Amniotic stem cell (primary cell): ENCODE measurements around the gene MSANTD1.

Experiments used
- DNase-seq: peaks from one replicate; lab custom pipeline; 2025; lab: John Stamatoyannopoulos, UW

Gene MSANTD1

GRCh38 chr4:3303923-3304710 is 55.2 kb downstream of the MSANTD1 start:
- DNase-seq, result no peak

- DNase-seq, result no peak
Observed at GRCh38 chr4:3304831-3305609, 56.1 kb downstream of the MSANTD1 start.

DNA sequence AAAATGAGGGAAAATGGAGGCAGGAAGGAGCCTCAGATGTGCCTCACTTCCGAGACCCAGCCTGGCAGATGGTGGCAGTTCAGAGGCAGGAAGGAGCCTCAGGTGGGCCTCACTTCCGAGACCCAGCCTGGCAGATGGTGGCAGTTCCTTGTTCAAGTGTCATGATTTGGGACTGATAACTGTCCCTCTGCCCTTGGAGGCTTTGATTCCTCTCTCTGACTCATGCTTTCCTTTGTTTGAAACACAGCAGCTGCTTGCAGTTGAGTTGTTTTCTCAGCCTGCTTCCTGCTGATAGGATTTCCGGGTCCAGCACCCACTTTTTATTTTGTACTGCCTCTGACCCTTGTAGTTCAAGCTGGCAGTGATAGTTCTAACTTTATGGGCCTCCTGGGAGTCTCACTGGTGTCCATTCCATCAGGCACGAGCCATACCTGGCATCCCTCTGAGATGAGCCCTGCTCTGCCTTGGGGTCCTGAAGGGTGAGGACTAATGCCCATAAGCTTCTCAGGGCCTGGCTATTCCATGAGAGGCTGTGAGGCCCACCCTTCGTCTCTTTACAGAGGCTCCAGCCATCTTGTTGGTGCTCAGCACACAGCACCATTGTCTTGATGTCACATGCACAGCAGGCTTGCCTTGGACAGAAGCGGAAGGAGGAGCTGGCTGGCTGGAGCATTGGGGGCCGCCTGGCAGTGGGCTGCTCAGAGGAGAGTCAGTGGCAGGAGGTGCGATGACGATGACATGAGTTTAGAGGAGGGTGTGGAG is 56.8 kb downstream of the MSANTD1 start:
- no peak for DNase-seq
